ENCODE results near the gene DPT.

Gene DPT

DNA sequence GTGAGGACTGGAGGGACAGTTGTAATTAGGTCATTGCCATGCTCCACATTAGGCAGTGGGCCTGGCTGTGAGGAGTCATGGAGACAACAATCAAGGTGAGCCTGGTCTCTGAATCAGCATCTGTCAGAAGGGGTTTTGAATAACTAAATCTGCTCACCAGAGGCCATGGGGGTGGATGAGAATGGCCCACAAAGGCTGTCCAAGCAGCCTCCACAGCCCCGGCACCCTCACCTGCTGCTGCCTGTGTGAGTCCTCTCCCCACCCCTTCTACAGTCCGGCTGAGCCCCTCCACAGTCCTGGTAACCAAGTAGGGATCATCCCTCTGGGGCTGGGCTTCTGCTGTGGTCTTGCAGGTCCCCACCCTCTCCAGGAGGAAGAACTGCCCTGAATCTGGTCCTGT is 2.3 kb downstream of the DPT start:
- DNase-seq (ENCODE audit: low spot score) = no peak
- Mint-ChIP-seq H3K27me3 (ENCODE audit: low read depth) (peaks cover 8% of the 10 kb centered on the region), H3K4me1 (ENCODE audit: low read depth) (peaks cover 4% of the 10 kb centered on the region), H3K27ac (no peak overlapping the region), H3K4me3 (no peak overlapping the region), H3K9me3 (no peaks in the 10 kb centered on the region), H3K36me3 (ENCODE audit: low read depth) (no peaks in the 10 kb centered on the region)

DNA sequence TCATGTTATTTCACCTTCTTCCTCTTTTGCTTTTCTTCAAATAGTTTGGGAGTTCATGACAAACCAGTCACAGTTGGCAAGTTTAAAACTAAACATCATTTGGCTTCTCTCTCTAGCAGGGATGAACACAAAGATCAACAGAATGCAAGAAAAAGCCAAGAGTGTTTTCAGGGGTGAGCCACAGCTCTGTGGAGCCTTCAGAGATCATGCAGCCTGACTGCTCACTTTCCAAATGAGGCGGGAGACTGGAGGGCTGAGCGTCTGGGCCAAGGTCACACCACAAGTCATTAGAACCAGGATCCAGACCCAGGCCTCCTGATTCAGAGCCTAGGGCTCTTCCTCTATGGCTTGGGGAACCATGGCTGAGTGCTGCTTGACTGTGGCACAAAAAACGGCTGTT is 2.7 kb downstream of the DPT start:
- peaks cover 12% of the 10 kb centered on the region for H3K27me3 Mint-ChIP-seq (ENCODE audit: low read depth)
- no peak overlapping the region for H3K4me3 Mint-ChIP-seq
- no peaks in the 10 kb centered on the region for H3K36me3 Mint-ChIP-seq (ENCODE audit: low read depth)
- no peaks in the 10 kb centered on the region for H3K9me3 Mint-ChIP-seq
- H3K4me1 Mint-ChIP-seq (ENCODE audit: low read depth) = peaks cover 4% of the 10 kb centered on the region
- DNase-seq (ENCODE audit: low spot score) = no peak
- no peak overlapping the region for H3K27ac Mint-ChIP-seq

- DNase-seq (ENCODE audit: low spot score) = no peak
- Mint-ChIP-seq H3K27ac (no peak overlapping the region), H3K27me3 (ENCODE audit: low read depth) (peaks cover 16% of the 10 kb centered on the region), H3K4me1 (ENCODE audit: low read depth) (peaks cover 4% of the 10 kb centered on the region), H3K36me3 (ENCODE audit: low read depth) (no peaks in the 10 kb centered on the region), H3K9me3 (no peaks in the 10 kb centered on the region), H3K4me3 (no peak overlapping the region)
Observed at GRCh38 chr1:168725831-168726230, 3.2 kb downstream of the DPT start.

DNA sequence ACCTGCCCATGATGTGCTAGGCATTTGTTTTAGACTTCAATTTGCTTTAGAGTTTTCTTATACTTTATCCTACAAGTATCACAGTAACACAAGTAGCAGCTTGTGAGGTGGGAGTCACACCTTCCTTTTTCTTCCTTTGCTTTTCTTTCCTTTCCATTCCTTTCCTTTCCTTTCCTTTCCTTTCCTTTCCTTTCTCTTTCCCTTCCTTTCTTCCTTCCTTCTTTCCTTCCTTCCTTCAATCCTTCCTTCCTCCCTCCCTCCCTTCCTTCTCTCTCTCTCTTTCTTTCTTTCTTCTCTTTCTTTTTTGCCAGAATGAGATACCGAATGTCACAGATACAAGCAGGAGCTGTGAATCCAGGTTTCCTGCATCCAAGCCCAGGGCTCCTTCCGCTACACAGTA is 3.9 kb downstream of the DPT start:
- no peaks in the 10 kb centered on the region for H3K36me3 Mint-ChIP-seq (ENCODE audit: low read depth)
- no peak overlapping the region for H3K27ac Mint-ChIP-seq
- no peak overlapping the region for H3K4me3 Mint-ChIP-seq
- peaks cover 19% of the 10 kb centered on the region for H3K27me3 Mint-ChIP-seq (ENCODE audit: low read depth)
- no peak for DNase-seq (ENCODE audit: low spot score)
- H3K9me3 Mint-ChIP-seq = no peaks in the 10 kb centered on the region
- H3K4me1 Mint-ChIP-seq (ENCODE audit: low read depth) = peaks cover 4% of the 10 kb centered on the region

DNA sequence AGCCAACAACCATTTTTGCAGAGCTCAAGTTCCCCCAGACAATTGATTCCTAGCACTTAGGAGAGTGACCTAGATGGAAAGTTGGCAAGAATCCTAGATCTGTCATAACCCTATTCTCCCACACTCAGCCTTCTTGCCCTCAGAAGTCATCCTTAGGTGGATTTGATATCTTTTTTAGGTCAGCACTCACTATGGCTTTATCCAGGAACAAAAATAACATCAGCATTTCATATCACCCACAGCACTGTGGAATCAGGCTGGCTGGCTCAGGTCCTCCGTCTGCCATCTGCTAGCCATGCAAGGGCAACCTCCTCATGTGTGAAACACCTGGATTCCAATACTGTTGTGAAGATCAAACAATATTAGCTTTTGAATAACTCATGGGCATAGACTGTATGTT is 6.0 kb downstream of the DPT start:
- H3K27ac Mint-ChIP-seq = no peak overlapping the region
- H3K4me3 Mint-ChIP-seq = no peak overlapping the region
- no peaks in the 10 kb centered on the region for H3K9me3 Mint-ChIP-seq
- DNase-seq (ENCODE audit: low spot score) = no peak
- peaks cover 8% of the 10 kb centered on the region for H3K4me1 Mint-ChIP-seq (ENCODE audit: low read depth)
- H3K27me3 Mint-ChIP-seq (ENCODE audit: low read depth) = peaks cover 21% of the 10 kb centered on the region
- no peaks in the 10 kb centered on the region for H3K36me3 Mint-ChIP-seq (ENCODE audit: low read depth)

DNA sequence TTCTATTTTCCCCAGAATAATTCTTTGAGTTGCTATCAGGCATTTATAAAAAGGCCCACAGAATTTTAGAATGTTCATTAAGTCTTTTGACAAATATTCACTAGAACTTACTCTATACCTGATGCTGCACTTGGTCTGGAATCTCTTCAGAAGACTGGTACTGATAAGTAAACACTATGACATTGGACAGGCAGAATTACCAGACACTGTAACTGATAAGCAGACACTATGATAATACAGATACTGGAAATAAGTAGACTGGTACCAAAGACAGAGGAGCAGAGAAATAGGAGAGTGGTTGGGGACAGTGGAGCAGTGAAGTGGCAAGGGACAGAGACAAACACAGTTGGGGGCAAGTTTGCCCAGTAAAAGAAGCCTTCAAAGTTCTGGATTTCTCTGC is 8.2 kb downstream of the DPT start:
- peaks cover 24% of the 10 kb centered on the region for H3K27me3 Mint-ChIP-seq (ENCODE audit: low read depth)
- H3K36me3 Mint-ChIP-seq (ENCODE audit: low read depth) = no peaks in the 10 kb centered on the region
- no peaks in the 10 kb centered on the region for H3K9me3 Mint-ChIP-seq
- DNase-seq (ENCODE audit: low spot score) = no peak
- peaks cover 7% of the 10 kb centered on the region for H3K4me1 Mint-ChIP-seq (ENCODE audit: low read depth)
- no peak overlapping the region for H3K4me3 Mint-ChIP-seq
- no peak overlapping the region for H3K27ac Mint-ChIP-seq

DNA sequence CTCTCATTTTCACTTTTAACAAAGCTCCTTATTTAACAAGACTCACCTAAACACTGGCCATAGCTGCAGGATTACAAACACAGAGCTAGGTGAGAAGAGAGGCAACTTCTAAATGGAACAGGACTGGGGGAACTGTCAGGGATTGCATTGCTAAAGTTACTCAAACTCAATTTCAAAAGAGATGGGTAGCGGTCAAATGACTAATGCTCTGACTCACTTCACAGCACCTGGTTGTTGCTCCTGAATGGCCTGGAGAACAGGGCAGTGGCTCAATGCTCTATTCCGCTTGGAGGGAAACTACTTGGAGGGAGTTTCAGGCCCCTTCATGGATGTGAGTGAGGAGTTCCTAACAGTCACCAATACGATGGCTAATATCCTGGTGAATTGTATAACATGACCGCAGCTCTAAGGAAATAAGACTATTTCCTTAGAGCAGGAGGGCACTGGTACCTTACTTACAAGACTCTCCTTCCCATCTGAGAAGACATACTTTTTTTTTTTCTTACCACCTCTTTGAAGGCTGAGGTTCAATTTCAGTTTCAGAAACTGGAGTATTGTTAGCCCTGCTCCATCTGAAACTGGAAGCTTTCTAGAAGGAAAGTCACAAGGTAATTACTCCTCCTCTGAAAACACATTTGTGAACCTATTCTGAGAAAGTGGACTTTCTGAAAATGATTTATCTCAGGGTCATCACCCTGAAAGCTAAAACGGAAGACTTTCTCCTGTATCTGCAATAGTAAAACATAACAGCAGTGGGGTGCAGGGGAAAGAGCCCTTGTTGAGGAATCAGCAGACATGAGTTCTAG is 9.5 kb downstream of the DPT start:
- no peaks in the 10 kb centered on the region for H3K36me3 Mint-ChIP-seq (ENCODE audit: low read depth)
- peaks cover 24% of the 10 kb centered on the region for H3K27me3 Mint-ChIP-seq (ENCODE audit: low read depth)
- no peaks in the 10 kb centered on the region for H3K9me3 Mint-ChIP-seq
- no peak for DNase-seq (ENCODE audit: low spot score)
- no peak overlapping the region for H3K4me3 Mint-ChIP-seq
- no peak overlapping the region for H3K27ac Mint-ChIP-seq
- peaks cover 7% of the 10 kb centered on the region for H3K4me1 Mint-ChIP-seq (ENCODE audit: low read depth)

- no peak for DNase-seq (ENCODE audit: low spot score)
- Mint-ChIP-seq H3K27ac (no peak overlapping the region), H3K9me3 (no peaks in the 10 kb centered on the region), H3K4me1 (ENCODE audit: low read depth) (peaks cover 7% of the 10 kb centered on the region), H3K27me3 (ENCODE audit: low read depth) (peaks cover 23% of the 10 kb centered on the region), H3K36me3 (ENCODE audit: low read depth) (no peaks in the 10 kb centered on the region), H3K4me3 (no peak overlapping the region)
Observed at GRCh38 chr1:168717906-168718891, 10.8 kb downstream of the DPT start.

- no peaks in the 10 kb centered on the region for H3K36me3 Mint-ChIP-seq (ENCODE audit: low read depth)
- no peaks in the 10 kb centered on the region for H3K9me3 Mint-ChIP-seq
- no peak overlapping the region for H3K4me3 Mint-ChIP-seq
- H3K4me1 Mint-ChIP-seq (ENCODE audit: low read depth) = no peaks in the 10 kb centered on the region
- H3K27ac Mint-ChIP-seq = no peak overlapping the region
- no peak for DNase-seq (ENCODE audit: low spot score)
- H3K27me3 Mint-ChIP-seq (ENCODE audit: low read depth) = peaks cover 7% of the 10 kb centered on the region
Observed at GRCh38 chr1:168714012-168714411, 15.0 kb downstream of the DPT start.

GRCh38 chr1:168709405-168710363 is 19.3 kb downstream of the DPT start:
- H3K36me3 Mint-ChIP-seq (ENCODE audit: low read depth) = no peaks in the 10 kb centered on the region
- DNase-seq (ENCODE audit: low spot score) = no peak
- no peak overlapping the region for H3K4me3 Mint-ChIP-seq
- H3K9me3 Mint-ChIP-seq = no peaks in the 10 kb centered on the region
- no peaks in the 10 kb centered on the region for H3K4me1 Mint-ChIP-seq (ENCODE audit: low read depth)
- no peak overlapping the region for H3K27ac Mint-ChIP-seq
- peaks cover 9% of the 10 kb centered on the region for H3K27me3 Mint-ChIP-seq (ENCODE audit: low read depth)

- peaks cover 11% of the 10 kb centered on the region for H3K27me3 Mint-ChIP-seq (ENCODE audit: low read depth)
- DNase-seq (ENCODE audit: low spot score) = no peak
- no peak overlapping the region for H3K27ac Mint-ChIP-seq
- no peaks in the 10 kb centered on the region for H3K9me3 Mint-ChIP-seq
- H3K36me3 Mint-ChIP-seq (ENCODE audit: low read depth) = no peaks in the 10 kb centered on the region
- no peak overlapping the region for H3K4me3 Mint-ChIP-seq
- no peaks in the 10 kb centered on the region for H3K4me1 Mint-ChIP-seq (ENCODE audit: low read depth)
Observed at GRCh38 chr1:168708698-168709404, 20.2 kb downstream of the DPT start.

GRCh38 chr1:168706391-168706992 is 22.5 kb downstream of the DPT start:
- Mint-ChIP-seq H3K36me3 (ENCODE audit: low read depth) (no peaks in the 10 kb centered on the region), H3K9me3 (no peaks in the 10 kb centered on the region), H3K27ac (no peak overlapping the region), H3K4me3 (no peak overlapping the region), H3K27me3 (ENCODE audit: low read depth) (peaks cover 26% of the 10 kb centered on the region), H3K4me1 (ENCODE audit: low read depth) (no peaks in the 10 kb centered on the region)
- DNase-seq (ENCODE audit: low spot score) = no peak

Measured in T-helper 2 cell treated with Interferon-gamma antibody and Interleukin-4, amounts not matched to agents 5 μg/mL and 100 μg/mL, for 36 hours (primary cell).